G401.6 (cell line): ENCODE measurements around the gene PRR33.

Experiments used
- FAIRE-seq: peaks from 2 replicates; lab custom pipeline; 2012; peaks lifted over from hg19 to GRCh38; lab: Jason Lieb, UNC

PRR33 gene

DNA sequence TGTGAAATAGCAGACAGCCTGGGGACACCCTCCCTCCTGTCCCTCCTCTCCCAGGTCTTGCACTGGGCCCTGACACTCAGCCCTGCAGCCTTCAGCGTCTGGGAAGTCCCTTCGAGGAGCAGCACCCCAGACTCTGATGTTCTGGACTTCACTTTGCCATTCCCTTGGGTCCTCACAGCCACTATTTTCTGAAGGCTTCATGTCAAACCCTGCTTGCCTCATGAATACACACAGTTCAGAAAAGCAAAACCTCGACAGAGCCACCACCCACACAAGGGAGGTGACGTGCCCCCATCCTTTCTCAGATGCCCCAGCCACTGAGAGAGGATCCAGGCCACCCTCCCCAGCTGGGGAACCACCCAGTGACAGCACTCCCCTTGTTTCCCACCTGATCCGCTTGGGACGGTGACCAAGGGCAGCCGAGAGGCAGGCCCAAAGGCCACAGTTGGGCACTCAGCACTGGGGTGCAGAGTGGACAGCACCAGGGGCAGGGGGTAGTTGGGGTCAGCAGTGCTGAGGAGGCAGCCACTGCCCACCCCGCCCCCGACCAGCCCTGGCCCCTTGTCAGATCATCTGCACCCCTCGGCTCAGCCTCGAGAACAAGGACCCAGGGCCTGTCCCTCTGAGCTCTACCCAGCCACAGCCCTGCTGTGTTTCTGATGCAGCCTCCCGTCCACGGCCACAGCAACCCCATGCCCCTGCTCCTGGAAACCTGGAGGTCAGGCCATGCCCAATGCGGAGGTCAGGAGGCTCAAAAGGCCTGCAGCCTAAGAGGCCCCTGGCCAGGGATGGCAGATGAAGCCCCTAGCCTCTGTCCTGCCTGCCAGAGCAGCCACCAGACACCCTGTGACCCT, 24.7 kb upstream of the PRR33 start:
- no peak for FAIRE-seq

GRCh38 chr11:1915795-1916131, 24.1 kb upstream of the PRR33 start:
- FAIRE-seq: no peak

- no peak for FAIRE-seq
These were observed 21.8 kb upstream of the PRR33 start for GRCh38 chr11:1913271-1914060.

- no peak for FAIRE-seq
These were observed 20.7 kb upstream of the PRR33 start for GRCh38 chr11:1912289-1912878.

- FAIRE-seq: no peak
These were observed 17.8 kb upstream of the PRR33 start for GRCh38 chr11:1909524-1909923.

DNA sequence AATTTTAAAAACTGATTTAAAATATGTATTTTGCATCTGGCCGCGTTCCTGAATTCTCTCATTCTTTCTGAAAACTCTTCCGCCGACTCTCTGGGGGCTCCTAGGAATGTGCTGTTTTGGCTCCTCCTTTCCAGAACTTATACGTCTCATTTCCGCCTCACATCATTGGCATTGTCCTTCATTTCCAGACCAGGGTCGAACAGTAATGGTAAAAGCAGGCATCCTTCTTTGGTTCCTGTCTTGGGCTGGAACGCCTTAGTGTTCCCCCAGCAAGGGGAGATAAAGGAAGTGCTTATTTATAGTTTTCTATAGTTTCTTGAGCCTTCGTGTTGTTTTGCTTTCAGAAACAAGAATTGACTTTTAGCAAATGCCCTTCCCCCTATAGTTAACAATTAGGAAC, 16.9 kb upstream of the PRR33 start:
- no peak for FAIRE-seq

GRCh38 chr11:1906611-1907423, 15.1 kb upstream of the PRR33 start:
- no peak for FAIRE-seq

- FAIRE-seq: no peak
These were observed 14.5 kb upstream of the PRR33 start for GRCh38 chr11:1906181-1906580.

DNA sequence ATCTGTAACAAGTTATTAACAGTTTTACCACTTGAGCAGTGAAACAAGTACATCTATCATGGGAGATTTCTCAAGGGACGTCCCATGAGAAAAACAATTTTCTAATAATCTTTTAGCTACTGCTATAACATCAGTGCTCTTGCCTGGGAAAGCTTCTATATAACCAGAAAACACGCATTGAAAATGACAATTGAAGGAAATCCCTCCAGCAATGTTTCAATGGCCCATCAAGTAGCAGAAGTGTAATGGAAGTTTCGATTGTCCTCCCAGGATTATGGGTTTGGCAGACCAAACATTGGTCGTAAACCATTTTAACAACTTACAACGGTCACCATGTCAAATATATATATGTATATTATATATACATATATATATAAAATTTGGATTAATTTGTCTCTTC, 8.0 kb upstream of the PRR33 start:
- FAIRE-seq: no peak

DNA sequence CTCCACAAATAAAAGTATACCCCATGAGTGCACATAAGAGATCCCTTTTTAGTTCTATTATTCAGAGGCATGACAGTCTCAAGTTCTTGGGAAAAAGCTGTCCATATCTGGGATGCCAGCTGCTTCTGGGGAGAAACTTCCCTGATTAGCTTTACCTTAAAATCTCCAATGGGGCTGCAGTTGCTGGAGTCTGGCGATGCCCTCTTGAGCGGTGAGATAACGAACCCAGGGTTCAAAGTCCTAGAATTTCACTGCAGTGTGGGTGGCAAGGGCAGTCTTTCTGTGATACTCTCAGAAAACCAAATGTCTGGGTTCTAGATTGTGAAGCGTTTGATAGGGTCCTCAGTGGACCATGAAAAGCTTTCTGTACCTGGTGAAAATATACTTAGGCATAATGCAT, 7.4 kb upstream of the PRR33 start:
- no peak for FAIRE-seq

DNA sequence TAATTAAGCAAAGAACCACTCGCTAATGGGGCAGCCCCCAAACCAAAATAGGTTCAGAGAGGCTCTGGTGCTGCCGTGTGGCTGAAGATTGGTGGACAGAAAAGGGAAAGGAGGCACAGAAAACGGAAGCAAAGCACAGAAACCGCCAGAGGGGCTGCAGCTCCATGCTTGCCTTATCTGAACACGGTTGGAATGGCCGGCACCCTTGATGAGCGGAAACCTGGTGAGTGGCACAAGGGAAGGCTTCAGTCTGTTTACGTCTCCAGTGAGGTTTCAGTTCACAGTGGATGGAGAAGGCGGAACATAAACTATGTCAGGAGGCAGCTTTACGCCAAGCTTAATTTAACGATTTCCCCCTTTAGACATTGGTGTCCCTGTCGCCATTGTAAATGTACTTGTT, 5.2 kb upstream of the PRR33 start:
- FAIRE-seq: no peak

DNA sequence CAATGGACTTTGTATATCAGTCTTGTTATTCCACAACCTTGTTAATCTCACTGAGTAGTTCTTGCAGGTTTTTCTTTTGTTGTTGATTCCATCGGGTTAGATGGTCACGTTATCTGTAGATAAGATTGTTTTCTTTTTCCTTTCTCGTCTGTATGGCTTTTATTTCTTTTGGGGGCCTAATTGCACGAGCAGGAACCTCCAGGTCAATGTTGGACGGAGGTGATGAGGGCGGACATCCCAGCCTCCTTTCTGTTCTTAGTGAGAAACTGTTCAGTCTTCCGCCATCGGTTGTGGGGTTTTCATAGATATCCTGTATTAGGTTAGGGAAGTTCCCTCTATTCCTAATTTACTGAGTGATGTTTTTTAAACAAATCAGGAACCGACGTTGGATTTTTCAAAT, 4.8 kb upstream of the PRR33 start:
- FAIRE-seq: no peak

DNA sequence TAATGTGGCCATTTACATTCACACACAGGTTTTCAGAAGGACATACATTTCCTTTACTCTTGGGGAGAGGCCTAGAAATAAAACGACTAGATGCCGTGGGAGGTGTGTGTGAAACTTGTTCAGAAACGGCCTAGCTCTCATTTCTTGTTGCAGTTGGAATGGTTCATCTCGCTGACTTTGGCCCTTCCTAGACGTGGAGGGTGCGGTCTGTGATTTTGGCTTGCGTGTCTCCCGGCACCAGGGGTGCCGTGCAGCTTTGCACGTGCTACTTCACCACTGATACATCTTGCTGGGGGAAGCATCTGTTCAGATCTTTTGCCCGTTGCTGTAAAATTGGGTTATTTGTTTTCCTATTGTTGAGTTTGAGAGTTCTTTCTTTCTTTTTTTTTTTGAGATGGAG, 3.1 kb upstream of the PRR33 start:
- FAIRE-seq: no peak

GRCh38 chr11:1893581-1894359, 2.1 kb upstream of the PRR33 start:
- no peak for FAIRE-seq

DNA sequence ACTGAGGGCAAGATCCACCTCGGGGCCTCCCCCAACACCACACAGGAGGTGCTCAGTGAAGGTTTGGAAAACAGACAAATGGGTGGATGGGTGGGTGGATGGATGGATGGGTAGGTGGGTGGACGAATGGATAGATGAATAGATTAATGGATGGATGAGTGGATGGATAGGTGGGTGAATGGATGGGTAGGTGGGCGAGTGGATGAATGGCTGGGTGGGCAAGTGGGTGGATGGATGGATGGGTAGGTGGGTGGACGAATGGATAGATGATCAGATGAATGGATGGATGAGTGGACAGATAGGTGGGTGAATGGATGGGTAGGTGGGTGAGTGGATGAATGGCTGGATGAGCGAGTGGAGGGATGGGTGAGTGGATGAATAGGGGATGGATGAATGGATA, 863 bp upstream of the PRR33 start:
- no peak for FAIRE-seq

DNA sequence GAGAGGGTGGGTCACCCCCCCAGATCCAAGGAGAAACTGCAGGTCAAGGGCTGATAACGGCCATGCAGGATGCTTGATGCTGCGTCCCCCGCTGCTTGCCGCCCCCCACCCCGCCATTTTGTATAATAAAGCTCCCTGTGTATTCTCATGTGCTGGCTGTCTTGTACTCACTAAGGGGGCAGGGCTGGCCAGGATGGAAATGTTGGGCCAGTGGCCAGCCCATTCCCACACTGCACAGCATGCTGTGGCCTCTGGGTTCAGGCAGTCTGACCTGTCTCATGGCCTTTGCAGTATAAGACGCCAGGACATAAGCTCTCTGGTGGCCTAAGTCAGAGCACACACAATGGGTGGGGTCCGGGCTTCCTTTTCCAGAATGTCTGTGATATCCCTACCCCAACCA, 421 bp upstream of the PRR33 start:
- FAIRE-seq: no peak

- no peak for FAIRE-seq
These were observed 552 bp downstream of the PRR33 start for GRCh38 chr11:1890856-1891830.

DNA sequence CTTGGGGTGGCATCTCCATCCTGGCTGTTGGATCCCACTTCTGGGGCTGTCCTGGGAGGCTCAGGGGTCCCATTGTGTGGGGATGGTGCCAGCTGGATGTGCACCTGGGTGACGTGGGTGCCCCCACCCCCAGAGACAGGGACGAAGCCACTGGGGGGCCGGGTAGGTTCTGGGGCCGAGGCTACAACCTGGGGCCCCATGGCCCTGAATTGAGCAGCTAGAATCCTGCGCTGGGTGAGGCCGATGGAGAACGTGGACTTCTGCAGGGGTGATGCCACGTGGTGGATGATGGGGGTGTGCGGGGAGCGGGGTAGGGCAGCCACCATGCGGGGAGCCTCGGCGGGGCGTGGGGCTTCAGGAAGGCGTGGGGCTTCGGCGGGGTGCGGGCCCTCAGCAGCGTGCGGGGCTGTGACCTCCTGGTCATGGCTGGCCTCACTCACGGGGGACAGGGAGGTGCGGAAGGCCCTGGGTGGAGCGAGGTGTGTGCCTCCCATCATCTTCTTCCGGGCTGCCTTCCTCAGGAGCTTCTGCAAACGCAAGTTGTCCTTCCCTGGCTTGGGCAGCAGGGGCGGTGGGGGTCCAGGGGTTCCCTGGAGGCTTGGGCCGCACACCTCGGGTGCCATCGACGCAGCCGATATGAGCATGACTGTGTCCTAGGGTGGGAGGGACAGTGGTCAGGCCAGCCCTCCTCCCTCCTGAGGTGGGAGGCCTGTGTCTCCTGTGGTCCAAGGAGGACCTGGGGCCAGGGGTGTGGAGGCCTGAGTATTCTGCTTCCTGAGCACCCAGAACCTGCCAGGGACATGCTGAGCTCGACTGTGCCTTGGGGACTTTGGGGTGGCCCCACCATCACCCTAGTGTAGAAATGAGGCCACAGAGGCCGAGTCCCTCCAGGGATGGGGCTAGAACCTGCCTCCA, 1.5 kb downstream of the PRR33 start:
- no peak for FAIRE-seq

DNA sequence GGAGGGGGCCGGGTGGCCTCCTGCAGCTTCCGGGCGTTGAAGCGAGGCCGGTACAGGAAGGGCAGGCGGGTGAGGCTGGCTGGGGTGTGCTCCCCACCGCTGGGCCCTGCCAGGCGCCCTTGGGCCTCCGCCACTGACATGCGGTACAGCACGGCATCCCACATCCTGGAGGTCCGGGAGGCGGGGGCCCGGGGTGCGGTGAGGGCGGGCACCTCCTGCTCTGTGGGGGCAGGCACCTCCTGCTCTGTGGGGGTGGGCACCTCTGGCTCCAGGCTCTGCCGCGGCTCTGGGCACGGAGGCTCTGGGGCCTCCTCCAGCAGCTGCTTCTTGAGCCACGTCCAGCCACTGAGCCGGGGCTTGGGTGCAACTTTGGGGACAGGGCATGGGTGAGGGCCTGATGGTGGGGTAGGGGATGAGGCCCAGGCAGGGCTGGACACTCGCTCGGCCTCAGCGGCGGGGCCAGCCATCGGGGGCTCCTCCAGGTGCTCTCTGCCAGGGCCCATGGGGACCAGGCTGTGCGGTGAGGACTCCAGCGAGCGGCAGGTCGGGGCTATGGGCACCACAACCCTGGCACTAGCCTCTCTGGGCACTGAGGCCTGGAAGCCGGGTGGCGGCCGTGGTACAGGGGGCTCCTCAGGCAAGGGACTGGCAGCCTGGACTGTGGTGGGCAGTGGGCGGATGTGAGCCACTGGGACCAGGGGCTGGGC, 2.3 kb downstream of the PRR33 start:
- FAIRE-seq: no peak
